Urinary bladder (tissue), 4 donors: ENCODE measurements around the gene RETREG2. TPM values are rescaled to one million over a fixed set of nuclear protein-coding genes. Genes with fewer than 3 reads are reported as not detected.
A peak's percentile ranks its signal among the peaks of the same experiment; 100 is the strongest.

Experiments used
- DNase-seq: peaks from one replicate; pipeline ENCODE4 v3.0.0-alpha.2; 2015; ENCODE audit errors: extremely low spot score
- H3K27ac ChIP-seq: one replicate; pipeline ENCODE4 v1.5.1; 2013; ENCODE audit warnings: low read depth, mild to moderate bottlenecking, moderate library complexity
- H3K36me3 ChIP-seq: one replicate; pipeline ENCODE4 v1.6.1; 2013; ENCODE audit warnings: mild to moderate bottlenecking, moderate library complexity; ENCODE audit not compliant: insufficient read depth
- H3K4me1 ChIP-seq: one replicate; pipeline ENCODE4 v1.6.1; 2013; ENCODE audit warnings: mild to moderate bottlenecking, moderate library complexity; ENCODE audit not compliant: insufficient read depth
- H3K4me3 ChIP-seq: one replicate; pipeline ENCODE4 v1.5.1; 2013; ENCODE audit warnings: low read depth, low read length
- WGBS: extraction: QIAGEN DNeasy Blood & Tissue Kit; methylation state at CpG from one replicate; pipeline ENCODE4 v1.1.7; 2013; 5-methylcytosine and 5-hydroxymethylcytosine counted together
- polyA plus RNA-seq: library from polyadenylated mRNA; stranded (reverse); fragments of 200-250 nt; gene quantifications from one replicate; pipeline ENCODE4 v1.2.3, GENCODE V29; 2013
- total RNA-seq: library from RNA; depleted of rRNA; stranded (reverse); fragments of >200 nt; gene quantifications from one replicate; pipeline ENCODE4 v1.2.3, GENCODE V29; 2014
- donor health status: healthy with polysubstance abuse.
- donor health status: healthy.

Gene RETREG2
- total and polyA plus RNA-seq, 2 donors = 34.7 to 65.4 TPM

DNA sequence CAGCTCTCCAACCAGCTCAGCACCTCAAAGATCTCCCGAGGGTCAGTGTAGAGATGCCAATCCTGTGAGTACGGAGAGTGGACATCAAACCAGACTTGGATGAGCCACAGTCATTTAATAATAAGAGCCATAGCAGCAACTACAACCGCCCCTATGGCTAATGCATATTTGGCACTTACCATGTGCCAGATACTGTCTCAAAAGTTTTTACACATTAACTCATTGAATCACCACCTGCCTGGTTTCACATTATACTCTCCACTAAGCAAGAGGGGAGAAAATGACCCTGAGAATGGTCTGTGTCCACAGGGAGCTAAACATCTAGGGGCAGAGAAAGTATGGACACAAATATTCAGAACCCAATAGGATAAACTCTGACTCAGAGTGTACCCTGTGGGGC, 3.9 kb upstream of the RETREG2 start:
- Histone ChIP-seq H3K27ac (no peak overlapping the region), H3K4me3 (no peak overlapping the region), H3K36me3 (peaks cover 5% of the 10 kb centered on the region), H3K4me1 (no peaks in the 10 kb centered on the region)
- DNase-seq = no peak
- WGBS = 92% methylated on average over 3 of the region's 3 CpGs

DNA sequence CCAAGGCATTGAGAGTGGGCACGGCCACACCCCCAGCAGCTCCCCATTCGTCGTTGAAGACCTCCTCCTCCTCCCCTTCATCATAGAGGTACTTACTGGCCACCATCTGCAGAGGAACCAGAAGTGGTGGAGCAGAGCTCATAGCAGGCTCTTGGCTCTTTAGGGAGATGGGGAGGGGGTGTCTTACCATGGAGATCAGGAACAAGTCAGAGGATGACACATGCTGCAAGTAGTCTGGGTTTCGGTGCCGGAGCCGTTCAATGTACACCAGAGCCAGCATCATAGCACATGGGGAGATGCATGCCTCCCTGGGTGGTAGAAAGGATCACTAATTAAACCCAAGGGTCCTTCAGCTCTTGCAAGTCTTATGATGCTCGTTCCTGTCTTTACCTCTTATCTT, 3.3 kb upstream of the RETREG2 start:
- Histone ChIP-seq H3K36me3 (peaks cover 5% of the 10 kb centered on the region), H3K4me3 (no peak overlapping the region), H3K27ac (no peak overlapping the region), H3K4me1 (no peaks in the 10 kb centered on the region)
- DNase-seq = no peak
- 88% methylated on average over 7 of the region's 7 CpGs for WGBS

DNA sequence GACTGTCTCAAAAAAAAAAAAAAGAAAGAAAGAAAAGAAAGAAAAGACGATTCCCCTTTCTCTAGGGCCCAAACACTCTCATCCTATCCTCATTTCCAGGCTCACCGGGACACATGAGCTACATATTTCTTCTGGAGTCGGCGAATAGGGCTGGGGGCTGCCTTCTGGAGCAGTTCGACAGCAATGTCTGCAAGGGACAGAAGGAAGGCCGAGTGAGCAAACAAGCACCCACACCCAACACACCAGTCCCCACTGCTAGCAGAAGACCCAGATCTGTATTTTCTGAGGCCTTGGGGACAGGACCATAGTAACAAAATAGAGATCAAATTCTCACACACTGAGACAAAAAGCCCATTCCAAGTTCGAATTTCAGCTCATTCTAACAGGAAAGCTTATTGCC, 2.6 kb upstream of the RETREG2 start:
- Histone ChIP-seq H3K27ac (no peak overlapping the region), H3K4me3 (peak overlapping the region; percentile 82), H3K36me3 (peaks cover 5% of the 10 kb centered on the region), H3K4me1 (no peaks in the 10 kb centered on the region)
- DNase-seq = no peak
- WGBS = 86% methylated on average over 7 of the region's 7 CpGs

DNA sequence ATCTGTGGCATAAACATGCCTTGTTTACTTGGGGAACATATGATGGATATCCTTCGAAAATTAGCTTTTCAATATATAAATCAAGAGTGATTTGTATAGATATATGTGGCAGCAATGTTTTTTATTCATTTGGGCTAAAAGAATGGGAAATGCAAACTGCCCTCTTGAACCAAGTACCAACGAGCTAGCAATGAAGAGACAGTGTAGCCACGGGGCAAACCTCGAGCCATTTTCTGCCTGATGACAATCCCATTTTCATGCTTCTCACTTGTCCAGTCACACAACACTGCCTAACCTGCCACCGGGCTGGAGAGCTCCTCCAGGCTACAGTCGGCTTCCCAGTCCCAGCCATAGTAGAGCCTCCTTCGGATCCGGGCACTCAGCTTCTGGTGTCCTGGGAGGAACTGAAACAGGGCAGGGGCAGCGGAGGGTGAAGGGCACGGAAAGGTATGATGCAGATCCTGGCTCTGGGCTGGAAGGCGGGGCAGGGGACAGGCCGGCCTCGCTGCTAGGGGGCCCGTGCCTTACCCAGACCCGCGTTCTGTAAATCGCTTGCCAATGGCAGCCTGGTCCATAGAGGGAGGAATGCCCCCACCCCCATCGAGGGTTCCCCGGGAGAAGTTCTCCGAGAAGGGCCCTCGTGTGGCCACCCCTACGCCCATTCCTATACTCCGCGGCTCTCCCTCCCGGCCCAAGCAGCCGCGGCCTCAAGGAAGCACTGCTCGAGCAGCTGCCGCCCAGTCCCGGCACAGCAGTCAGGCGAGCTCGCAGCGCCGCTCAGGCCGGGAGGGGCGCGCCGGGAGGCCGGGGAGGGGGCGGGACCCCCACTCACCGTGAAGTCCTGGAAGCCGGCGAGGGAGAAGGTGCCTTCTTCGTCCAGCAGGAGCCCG, 1.9 kb upstream of the RETREG2 start:
- peak overlapping the region; percentile 82 for H3K4me3 ChIP-seq
- WGBS = 2% methylated on average over 44 of the region's 45 CpGs
- H3K4me1 ChIP-seq = no peaks in the 10 kb centered on the region
- H3K27ac ChIP-seq = peak overlapping the region; percentile 100
- H3K36me3 ChIP-seq = peaks cover 5% of the 10 kb centered on the region
- no peak for DNase-seq

DNA sequence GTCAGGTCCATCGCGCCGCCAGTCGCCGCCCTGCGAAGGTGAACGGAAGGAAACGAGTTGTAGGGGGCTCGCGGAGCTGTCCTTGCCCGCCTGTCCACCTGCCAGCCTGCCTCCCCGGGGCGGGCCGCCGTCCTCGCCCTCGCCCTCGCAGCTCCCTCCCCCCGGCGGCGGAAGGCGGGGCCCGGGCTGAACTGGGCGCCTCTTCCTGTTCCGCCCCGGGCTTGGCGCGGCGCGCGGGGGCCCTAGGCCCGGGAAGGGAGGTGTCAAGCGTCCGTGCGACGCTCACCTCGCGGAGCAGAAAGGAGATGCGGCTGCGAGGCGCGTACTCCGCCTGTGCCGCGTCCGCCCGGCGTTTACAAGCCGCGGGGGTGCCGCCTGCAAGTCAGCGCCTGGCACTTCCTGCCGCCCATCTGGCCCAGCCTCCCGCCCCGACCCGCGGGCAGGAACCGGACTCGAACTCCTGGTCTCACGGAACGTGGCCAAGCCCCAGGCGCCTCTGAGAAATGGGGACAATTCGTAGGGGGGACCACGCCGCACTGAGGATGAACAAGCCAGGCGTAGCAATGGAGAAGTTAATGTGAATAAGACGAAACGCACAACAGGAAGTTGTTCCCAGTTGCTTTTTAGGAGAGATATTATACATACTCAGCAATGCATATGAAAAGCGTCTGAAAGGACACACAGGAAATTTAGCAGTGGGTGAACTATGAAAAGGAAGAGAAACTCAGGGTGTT, 1.1 kb upstream of the RETREG2 start, which contains the start of gene CNPPD1:
Gene CNPPD1 (minus strand): TSS at position 108 of the 734 bp plus-strand sequence. CDS start 97 bp downstream, at position 11.
- Histone ChIP-seq H3K27ac (peak within 1 kb of the TSS; percentile 100), H3K36me3 (peaks cover 8% of the 10 kb centered on the region), H3K4me1 (no peaks in the 10 kb centered on the region), H3K4me3 (peak within 1 kb of the TSS; percentile 82)
- WGBS = under 1% methylated on average over 69 of the region's 69 CpGs
- DNase-seq = no peak

DNA sequence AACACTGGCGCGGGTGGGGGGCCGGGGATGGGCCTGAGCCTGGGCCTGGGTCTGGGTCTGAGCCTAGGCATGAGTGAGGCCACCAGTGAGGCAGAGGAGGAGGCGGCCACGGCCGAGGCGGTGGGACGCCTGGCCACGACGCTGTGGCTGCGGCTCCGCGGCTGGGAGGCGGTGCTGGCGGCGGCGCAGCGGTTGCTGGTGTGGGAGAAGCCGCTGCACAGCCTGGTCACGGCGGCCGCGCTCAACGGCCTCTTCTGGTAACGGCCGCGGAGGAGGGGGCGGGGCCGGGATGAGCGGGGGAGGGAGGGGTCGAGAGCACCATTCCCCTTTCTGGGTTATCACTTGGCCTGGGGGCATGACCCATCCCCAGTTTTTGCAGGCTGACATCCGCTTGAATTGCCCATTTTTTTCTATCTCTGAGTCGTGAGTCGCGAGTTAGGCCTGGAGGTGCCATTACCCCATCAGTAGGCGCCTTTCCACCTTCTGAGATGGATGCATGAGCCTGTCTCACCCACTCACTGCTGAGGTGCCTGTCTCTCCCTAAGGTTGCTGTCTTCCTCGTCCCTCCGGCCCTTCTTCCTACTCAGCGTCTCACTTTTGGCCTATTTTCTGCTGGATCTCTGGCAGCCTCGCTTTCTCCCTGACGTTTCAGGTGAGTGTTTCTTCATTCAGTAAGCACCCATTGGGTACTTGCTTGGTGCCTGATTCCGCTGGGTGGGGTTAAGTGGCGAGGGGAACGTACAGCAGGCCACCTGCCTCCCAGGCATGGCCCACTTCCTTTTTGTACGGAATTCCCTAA, 501 bp downstream of the RETREG2 start:
- no peak for DNase-seq
- H3K36me3 ChIP-seq = peaks cover 8% of the 10 kb centered on the region
- 3% methylated on average over 45 of the region's 45 CpGs for WGBS
- peak overlapping the region; percentile 95 for H3K27ac ChIP-seq
- H3K4me3 ChIP-seq = peak overlapping the region; percentile 82
- H3K4me1 ChIP-seq = no peaks in the 10 kb centered on the region

DNA sequence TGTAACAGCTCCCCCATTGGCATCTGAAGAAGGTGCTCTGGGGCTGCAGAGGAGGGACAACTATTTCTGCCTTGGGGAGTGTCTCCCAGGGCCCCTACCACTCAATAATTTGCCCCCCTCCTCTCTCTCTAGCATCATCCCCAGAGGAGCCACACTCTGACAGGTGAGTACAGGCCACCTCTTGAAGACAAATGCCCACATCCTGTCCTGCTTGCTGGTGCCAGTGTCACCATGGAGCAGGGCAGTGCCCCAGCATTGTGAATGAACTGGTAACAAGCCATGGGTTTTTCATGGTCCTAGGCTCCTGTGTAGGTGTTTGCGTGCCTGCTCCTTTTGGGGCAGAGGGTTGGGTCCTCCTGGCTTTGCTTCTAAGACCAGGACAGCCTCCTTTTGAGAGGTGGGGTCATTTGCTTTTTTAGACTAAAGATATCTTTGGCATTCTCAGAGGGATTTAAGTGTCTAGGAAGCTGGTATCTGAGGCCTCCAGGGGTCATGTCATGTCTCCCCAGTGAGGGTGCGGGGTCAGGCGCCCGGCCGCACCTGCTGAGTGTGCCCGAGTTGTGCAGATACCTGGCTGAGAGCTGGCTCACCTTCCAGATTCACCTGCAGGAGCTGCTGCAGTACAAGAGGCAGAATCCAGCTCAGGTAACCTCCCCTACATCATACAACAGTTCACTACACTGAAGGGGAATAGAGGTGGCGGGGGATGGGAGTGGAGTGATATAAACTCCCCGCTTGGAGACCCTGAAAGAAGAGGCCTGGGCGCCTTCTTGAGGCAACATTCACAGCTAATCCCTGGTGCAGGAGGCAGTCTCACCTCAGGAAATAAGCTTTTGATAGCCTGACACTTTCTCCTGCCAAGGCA, 1.8 kb downstream of the RETREG2 start:
- 97% methylated on average over 9 of the region's 9 CpGs for WGBS

DNA sequence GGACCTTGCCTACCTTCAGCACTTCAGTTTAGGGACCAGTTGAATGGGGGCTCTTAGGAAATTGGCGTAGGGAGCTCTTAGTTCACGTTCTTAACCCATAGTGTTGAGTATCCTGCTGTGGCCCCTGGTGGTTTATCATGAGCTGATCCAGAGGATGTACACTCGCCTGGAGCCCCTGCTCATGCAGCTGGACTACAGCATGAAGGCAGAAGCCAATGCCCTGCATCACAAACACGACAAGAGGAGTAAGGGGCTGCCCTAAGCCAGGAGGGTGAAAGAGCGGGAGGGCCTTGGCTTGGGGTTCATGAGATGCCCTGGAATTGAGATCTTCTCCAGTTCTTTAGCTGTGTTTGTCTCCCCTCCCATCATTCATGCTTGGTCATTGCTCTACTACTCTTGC, 2.9 kb downstream of the RETREG2 start:
- no peaks in the 10 kb centered on the region for H3K4me1 ChIP-seq
- peaks cover 8% of the 10 kb centered on the region for H3K36me3 ChIP-seq
- no peak for DNase-seq

More for the DNA sequence above, 1.8 kb downstream of the RETREG2 start:
- Histone ChIP-seq H3K27ac (no peak overlapping the region), H3K4me3 (no peak overlapping the region), H3K36me3 (peaks cover 8% of the 10 kb centered on the region), H3K4me1 (no peaks in the 10 kb centered on the region)
- DNase-seq = no peak

DNA sequence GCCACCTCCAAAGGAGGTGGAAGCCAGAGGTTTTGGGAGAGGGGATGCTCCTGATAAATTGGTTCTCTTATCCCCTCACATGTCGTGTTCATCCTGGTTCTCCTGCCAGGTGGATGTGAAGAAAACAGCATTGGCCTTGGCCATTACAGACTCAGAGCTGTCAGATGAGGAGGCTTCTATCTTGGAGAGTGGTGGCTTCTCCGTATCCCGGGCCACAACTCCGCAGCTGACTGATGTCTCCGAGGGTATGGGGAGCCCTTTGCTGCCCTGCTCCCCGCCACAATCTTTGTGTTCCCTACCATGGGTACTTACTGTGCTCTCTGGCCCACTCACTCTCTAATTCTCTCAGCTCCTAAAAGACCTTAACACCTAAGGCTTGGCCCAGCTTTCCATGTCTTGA, 3.5 kb downstream of the RETREG2 start:
- no peak overlapping the region for H3K27ac ChIP-seq
- 96% methylated on average over 6 of the region's 6 CpGs for WGBS
- DNase-seq = no peak
- no peaks in the 10 kb centered on the region for H3K4me1 ChIP-seq
- H3K36me3 ChIP-seq = peaks cover 8% of the 10 kb centered on the region
- no peak overlapping the region for H3K4me3 ChIP-seq

More for the DNA sequence above, 2.9 kb downstream of the RETREG2 start:
- Histone ChIP-seq H3K27ac (no peak overlapping the region), H3K4me3 (no peak overlapping the region)
- 91% methylated on average over 5 of the region's 5 CpGs for WGBS

DNA sequence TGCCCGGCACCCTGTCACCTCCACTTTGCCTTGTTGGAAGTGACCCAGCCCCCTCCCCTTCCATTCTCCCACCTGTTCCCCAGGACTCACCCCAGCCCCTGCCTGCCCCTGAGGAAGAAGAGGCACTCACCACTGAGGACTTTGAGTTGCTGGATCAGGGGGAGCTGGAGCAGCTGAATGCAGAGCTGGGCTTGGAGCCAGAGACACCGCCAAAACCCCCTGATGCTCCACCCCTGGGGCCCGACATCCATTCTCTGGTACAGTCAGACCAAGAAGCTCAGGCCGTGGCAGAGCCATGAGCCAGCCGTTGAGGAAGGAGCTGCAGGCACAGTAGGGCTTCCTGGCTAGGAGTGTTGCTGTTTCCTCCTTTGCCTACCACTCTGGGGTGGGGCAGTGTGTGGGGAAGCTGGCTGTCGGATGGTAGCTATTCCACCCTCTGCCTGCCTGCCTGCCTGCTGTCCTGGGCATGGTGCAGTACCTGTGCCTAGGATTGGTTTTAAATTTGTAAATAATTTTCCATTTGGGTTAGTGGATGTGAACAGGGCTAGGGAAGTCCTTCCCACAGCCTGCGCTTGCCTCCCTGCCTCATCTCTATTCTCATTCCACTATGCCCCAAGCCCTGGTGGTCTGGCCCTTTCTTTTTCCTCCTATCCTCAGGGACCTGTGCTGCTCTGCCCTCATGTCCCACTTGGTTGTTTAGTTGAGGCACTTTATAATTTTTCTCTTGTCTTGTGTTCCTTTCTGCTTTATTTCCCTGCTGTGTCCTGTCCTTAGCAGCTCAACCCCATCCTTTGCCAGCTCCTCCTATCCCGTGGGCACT, 4.5 kb downstream of the RETREG2 start:
- H3K4me3 ChIP-seq = no peak overlapping the region
- H3K27ac ChIP-seq = no peak overlapping the region
- H3K36me3 ChIP-seq = peaks cover 8% of the 10 kb centered on the region
- no peak for DNase-seq
- H3K4me1 ChIP-seq = no peaks in the 10 kb centered on the region
- WGBS = 74% methylated on average over 8 of the region's 8 CpGs

DNA sequence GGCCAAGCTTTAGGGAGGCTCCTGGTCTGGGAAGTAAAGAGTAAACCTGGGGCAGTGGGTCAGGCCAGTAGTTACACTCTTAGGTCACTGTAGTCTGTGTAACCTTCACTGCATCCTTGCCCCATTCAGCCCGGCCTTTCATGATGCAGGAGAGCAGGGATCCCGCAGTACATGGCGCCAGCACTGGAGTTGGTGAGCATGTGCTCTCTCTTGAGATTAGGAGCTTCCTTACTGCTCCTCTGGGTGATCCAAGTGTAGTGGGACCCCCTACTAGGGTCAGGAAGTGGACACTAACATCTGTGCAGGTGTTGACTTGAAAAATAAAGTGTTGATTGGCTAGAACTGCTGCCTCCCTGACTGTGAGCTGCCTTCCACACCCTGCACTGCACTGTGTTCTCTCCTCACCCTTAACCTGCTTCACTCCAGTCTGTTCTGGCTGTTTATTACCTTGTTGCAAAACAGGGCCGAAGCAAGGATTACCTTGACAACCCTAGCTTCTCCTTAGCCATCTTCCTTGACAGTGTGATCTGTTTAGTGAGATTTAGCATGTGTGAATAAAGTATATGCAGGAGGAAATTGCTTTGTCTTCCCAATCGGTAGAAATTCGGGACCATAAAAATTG, 5.2 kb downstream of the RETREG2 start:
- 93% methylated on average over 6 of the region's 6 CpGs for WGBS
- Histone ChIP-seq H3K4me3 (no peak overlapping the region), H3K27ac (no peak overlapping the region), H3K36me3 (peaks cover 8% of the 10 kb centered on the region), H3K4me1 (no peaks in the 10 kb centered on the region)
- no peak for DNase-seq

DNA sequence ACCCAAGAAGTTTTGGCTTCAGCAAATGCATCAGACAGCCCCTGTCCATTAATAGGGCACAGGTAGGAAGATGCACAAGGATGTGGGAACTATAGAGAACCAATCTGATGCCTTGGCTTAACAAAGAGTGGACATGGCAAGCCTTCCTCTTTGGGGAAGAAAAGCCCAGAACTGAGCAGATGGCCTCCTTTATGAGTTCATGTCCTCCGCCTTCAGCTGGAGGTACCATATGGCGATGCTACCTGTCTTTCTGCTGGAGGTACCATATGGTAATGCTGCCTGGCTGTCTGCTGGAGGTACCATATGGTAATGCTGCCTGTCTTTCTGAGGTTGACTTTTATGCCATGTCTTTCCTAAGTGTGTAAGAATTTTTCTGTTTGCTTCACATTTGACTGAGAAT, 6.0 kb downstream of the RETREG2 start:
- Histone ChIP-seq H3K27ac (no peak overlapping the region), H3K4me1 (no peaks in the 10 kb centered on the region), H3K36me3 (peaks cover 8% of the 10 kb centered on the region), H3K4me3 (no peak overlapping the region)
- WGBS = 94% methylated on average over 2 of the region's 2 CpGs
- no peak for DNase-seq
